T47D (cell line): ENCODE results near the gene SRSF7.
"Not testable (repeated sequence)": the region's sequence is repeated elsewhere in the genome, so short reads cannot be mapped to it uniquely, and the experiment has no call there.

Experiments used
- DNase-seq, 2 experiments: peaks; one replicate each; pipeline versions ENCODE4 v3.0.0 to v3.0.0-alpha.2; 2011 to 2012; ENCODE audit warnings: low read depth in 1 of 2, low spot score in 1 of 2
- JUND ChIP-seq: IDR thresholded peaks from 2 replicates; pipeline ENCODE4 v1.6.1; 2012; ENCODE audit warnings: low read depth
- in situ Hi-C: cut with HindIII; loops from 2 replicates; pipeline ENCODE4 v1.10.0; 2016; ENCODE audit warnings: low sequenced_read_pairs, low pct_unique_long_range_greater_than_20kb

Gene SRSF7

DNA sequence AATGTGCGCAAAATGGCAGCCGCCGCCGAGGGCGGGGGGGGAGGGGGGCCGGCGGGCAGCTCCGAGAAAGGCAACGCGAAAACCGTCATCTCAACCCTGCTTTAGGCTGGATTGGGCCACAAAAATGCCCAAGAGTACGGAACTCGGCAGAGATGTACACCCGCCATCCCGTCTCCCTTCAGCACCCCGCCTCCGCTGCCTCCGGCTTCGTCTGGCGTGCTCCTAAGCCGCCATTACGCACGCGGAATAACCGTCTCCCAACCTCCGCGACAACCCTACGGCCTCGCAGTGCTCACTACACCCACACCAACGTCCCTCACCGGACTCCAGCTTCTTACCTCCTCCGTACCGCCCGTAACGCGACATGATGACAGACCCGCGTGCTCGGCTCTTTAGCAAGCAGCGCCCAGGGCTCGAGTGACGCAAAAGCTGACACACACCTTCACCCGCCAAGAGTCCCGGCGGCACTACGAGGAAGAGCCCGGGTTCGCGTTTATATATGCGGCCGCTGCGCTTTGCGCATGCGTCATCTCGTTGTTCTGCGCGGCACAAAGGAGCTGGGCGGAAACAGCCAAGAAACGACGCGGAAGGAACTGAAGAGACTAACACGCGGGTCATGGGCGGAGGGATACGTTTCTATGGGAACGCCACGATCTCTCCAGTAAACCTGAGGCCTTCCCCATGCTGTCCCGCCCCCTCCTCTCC is at the start of gene SRSF7:
TSS of gene SRSF7 (minus strand) at position 471 of the 705 bp plus-strand sequence. CDS start at position 366, 105 bp downstream.
- in situ Hi-C loops = no loop called here

DNA sequence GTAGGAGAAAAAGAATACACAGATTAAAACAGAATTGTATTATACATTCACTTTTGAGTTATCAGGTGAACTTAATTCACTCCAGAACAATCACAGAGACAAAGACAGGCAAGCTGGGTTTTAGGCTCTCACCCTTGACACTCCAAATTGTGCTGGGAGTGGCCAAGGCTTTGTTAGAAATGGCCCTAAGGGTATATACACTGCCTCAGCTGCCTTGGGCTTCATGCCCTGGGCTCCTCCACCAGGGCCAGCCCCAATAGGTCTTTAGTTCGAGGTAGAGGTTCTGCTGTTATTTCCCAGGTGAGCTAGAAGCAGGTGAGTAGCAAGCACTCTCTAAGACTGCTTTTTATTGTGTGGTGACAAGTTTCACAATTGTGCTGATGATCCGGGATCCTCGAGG is 46.8 kb upstream of the SRSF7 start:
- in situ Hi-C loops = no loop called here
- TF ChIP-seq JUND = no peak
- no peak for DNase-seq

More for the DNA sequence above, at the start of gene SRSF7:
- peak; percentile 93 to 97 for DNase-seq
- TF ChIP-seq JUND = no peak

DNA sequence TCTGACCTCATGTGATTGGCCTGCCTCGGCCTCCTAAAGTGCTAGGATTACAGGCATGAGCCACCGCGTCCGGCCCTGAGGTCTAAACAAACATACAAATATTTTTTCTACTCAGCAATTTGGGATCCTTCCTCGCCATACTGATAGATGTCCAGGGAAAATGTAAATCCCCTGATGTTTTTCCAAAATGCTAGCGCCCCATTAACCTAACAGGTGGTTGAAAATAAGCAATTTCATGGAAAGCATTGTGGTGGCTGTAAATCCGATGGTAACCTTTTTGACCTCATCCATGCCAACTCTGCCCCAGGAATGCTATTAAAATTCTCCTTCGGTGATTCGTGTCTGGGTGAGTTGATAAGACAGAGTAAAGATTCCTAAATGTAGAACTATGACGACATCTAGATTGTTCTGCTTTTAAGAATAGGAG is 46.1 kb upstream of the SRSF7 start:
- in situ Hi-C loops = no loop called here
- TF ChIP-seq JUND = no peak
- DNase-seq = no peak

DNA sequence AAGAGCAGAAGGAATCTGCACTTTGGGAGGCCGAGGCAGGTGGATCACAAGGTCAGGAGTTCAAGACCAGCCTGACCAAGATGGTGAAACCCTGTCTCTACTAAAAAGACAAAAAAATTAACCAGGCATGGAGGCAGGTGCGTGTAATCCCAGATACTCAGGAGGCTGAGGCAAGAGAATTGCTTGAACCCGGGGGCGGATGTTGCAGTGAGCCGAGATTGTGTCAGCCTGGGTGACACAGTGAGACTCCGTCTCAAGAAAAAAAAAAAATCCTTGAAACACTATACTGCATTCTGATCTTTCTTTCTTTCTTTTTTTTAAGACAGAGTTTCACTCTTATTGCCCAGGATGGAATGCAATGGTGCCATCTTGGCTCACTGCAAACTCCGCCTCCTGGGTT is 43.9 kb upstream of the SRSF7 start:
- in situ Hi-C loops, DNase-seq: not testable (repeated sequence)

DNA sequence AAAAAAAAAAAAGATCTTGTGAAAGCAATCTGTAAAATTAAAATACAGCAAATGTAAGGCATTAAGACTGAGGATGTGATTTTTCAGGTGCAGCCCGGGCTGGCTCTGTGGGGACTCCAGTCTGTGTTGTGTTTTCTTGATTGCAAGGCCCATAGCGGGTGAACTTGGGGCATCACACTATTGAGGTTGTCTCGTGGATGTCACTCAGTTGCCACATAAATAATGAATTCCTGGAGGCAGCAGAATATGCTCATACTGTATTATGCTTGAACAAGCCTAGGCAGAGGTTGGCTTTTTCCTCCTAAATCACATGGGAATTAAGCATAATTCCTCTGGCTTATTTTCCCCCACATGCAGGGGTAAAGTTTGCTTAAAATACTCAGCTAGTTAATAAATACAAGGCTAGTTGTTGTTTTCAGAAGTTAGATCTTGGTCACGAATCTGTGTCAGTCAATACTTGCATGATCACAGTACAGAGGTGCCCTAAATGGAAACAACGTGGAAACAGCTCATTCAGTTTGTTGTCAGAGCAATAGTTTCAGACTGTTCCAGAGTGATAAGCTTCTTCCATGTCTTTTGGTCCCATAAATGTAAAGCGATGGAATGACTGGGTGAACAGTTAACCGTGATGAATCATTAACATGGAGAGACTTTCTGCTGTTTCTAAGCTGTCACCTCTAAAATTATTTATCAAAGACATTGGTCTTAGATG is 43.2 kb upstream of the SRSF7 start:
- TF ChIP-seq JUND = no peak
- in situ Hi-C loops = no loop called here
- no peak for DNase-seq

DNA sequence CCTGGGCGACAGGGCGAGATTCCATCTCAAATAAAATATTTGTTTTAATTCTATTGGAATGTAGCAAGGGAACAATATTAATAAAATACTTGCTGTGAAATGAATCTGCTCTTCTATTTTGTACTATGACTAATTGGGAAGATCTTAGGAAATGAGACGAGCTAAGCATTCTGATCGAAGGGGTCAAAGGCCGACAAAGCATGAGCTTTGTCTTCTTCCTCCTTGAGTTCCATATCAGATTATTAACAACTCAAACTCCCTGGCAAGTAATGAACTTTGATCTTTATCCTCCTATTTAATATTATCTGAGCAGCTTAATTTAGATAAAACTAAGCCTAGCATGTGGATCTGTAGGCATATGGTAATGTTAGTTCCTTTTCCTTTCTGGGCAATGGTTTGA is 42.4 kb upstream of the SRSF7 start:
- in situ Hi-C loops = no loop called here
- no peak for TF ChIP-seq JUND
- DNase-seq = no peak

DNA sequence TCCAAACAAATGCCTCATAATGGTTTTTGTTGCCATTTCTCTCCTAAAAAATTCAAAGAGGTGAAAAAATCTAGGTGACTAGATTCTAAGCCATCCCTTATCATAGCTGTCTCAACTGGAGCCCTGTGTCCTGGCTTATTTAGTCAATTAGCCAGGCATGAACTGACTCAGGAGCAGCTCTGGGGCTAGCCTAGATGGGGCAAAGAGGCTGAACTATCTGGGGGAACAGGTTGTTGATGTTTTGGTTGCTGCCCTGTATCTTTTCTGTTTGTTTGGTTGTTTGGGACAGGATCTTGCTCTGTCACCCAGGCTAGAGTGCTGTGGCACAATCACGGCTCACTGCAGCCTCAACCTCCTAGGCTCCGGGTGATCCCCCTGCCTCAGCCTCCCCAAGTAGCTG is 41.6 kb upstream of the SRSF7 start:
- in situ Hi-C loops = no loop called here
- DNase-seq = no peak
- TF ChIP-seq JUND = no peak

DNA sequence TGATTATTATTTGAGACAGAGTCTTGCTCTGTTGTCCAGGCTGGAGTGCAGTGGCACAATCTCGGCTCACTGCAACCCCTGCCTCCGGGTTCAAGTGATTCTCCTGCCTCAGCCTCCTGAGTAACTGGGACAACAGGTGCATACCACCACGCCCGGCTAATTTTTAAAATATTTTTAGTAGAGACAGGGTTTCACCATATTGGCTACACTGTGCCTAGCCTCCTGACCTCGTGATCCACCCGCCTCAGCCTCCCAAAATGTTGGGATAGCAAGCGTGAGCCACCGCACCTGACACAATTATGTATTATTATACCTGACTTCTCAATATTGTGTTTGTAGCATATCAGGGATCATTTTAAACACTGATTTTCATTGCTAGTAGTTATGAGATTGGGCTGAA is 41.2 kb upstream of the SRSF7 start:
- in situ Hi-C loops = not testable (repeated sequence)

DNA sequence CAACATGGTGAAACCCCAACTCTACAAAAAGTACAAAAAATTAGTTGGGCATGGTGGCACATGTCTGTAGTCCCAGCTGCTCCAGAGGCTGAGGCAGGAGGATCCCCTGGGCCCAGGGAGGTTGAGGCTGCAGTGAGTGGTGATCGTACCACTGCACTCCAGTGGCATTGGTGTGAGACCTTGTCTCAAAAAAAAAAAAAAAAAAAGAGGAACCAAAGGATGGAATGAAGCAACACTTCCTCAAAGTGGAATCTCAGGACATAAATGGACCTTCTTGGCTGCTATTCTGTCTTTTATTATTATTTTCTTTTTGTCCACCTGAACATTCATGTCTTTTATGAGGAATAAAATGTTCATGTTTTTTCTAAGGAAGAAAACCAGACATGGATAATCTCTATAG is 40.6 kb upstream of the SRSF7 start:
- in situ Hi-C loops = no loop called here
- DNase-seq = no peak
- TF ChIP-seq JUND = no peak

More for the DNA sequence above, 41.2 kb upstream of the SRSF7 start:
- DNase-seq = not testable (repeated sequence)

DNA sequence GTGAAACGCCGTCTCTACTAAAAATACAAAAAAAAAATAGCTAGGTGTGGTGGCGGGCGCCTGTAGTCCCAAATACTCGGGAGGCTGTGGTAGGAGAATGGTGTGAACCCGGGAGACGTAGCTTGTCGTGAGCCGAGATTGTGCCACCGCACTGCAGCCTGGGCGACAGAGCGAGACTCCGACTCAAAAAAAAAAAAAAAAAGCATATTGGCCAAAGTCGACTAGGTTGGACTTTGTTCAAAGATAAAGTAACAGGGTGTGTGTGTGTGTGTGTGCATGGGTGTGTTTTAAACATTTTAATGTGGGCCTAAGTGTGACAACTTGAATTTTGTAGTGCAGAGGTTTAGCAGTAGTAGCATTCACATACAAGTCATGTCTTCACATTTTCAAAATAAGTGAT is 38.5 kb upstream of the SRSF7 start:
- in situ Hi-C loops = no loop called here

DNA sequence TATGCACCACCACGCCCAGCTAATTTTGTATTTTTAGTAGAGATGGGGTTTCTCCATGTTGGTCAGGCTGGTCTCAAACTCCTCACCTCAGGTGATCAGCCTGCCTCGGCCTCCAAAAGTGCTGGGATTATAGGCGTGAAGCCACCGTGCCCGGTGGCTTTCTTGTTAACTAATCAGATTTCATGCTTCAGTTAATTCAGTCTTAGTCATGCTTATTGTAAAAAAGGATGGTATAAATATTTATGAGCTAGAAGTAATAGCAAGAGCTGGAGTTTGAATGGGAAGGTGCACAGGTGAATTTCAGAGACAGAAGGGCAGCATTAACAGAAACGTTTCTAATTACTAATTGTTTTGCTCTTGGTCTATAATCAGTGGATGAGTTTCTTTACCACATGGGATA is 37.1 kb upstream of the SRSF7 start:
- no peak for DNase-seq
- in situ Hi-C loops = no loop called here
- no peak for TF ChIP-seq JUND

More for the DNA sequence above, 38.5 kb upstream of the SRSF7 start:
- TF ChIP-seq JUND = no peak
- no peak for DNase-seq

DNA sequence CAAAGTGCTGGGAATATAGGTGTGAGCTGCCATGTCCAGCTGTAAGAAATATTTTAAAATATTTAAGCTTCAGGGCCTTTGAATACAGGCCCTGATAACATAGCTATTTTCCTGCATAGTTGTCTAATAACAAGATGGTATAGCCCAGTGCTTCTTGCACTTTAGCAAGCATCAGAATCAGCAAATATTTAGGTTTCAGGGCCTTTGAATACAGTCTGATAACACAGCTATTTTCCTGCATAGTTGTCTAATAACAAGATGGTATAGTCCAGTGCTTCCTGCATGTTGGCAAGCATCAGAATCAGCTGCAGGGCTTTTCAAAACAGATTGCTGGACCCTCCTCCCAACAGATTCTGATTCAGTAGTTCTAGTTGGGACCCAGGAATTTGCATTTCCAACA is 32.4 kb upstream of the SRSF7 start:
- in situ Hi-C loops = no loop called here
- TF ChIP-seq JUND = no peak
- no peak for DNase-seq

DNA sequence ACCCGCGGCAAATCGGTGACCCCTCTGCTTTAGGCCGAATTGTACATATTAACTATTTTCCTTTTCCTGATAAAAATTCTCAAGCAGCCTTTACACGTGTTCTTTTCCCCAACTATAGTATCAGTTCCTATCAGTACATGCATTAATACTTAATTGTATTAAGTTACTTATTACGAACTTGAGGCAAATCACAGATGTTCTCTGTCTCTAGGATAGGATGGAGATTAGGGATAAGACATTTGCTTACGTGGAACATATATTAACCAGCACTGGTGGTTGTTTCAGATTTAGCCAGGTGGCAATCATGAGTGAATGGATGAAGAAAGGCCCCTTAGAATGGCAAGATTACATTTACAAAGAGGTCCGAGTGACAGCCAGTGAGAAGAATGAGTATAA is 27.5 kb upstream of the SRSF7 start:
- in situ Hi-C loops = no loop called here
- no peak for TF ChIP-seq JUND
- DNase-seq = no peak

DNA sequence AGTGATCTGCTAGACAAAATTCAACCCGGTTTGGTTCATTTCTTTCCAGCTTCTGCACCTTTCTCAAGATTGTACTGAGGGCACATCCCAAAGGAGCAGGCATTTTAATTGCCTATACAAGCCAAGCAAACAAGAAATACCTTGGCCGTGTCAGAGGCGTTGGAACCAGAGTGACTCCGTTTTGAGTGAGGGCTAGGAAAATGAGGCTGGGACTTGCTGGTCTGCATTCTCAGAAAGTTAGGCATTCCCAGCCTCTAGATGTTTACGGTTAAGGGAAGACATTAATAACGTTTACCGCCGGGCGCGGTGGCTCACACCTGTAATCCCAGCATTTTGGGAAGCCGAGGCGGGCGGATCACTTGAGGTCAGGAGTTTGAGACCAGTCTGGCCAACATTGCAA is 25.4 kb upstream of the SRSF7 start:
- TF ChIP-seq JUND = no peak
- in situ Hi-C loops = no loop called here
- no peak for DNase-seq
